ENCODE data around the gene PEX14.

Gene PEX14

DNA sequence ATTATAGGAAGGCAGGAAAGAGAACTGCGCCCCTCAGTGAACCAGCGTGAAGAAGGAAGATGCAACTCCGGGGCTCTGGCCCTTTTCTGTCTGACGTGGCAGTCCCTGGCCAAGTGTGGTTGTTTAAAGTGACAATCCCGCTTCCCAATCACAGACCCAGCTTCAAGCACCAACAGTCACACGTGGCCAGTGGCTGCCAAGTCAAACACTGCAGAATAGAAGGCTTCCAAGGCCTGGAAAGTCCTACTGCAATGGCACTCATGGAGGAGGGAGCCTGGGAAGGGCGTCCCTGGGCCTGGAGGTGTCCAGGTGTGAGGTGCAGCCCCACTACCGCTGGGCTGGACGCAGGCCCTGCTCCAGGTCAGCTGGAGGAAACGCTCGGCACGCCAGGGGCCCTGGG lies 177.9 kb downstream of the PEX14 start:
- H3K4me3 ChIP-seq (ENCODE audit: low read depth, low read length): no peak overlapping the region
- TF ChIP-seq, protein P1, sequence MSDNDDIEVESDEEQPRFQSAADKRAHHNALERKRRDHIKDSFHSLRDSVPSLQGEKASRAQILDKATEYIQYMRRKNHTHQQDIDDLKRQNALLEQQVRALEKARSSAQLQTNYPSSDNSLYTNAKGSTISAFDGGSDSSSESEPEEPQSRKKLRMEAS (IDR thresholded peaks at IDR 0.05; ENCODE audit: low read depth, low read length): no peak
- TF ChIP-seq MYC (IDR thresholded peaks at IDR 0.05; ENCODE audit: low read depth, low read length): no peak
- TF ChIP-seq POLR2A (IDR thresholded peaks at IDR 0.05; ENCODE audit: extremely low read depth, insufficient read length): no peak
- TF ChIP-seq, protein P2, sequence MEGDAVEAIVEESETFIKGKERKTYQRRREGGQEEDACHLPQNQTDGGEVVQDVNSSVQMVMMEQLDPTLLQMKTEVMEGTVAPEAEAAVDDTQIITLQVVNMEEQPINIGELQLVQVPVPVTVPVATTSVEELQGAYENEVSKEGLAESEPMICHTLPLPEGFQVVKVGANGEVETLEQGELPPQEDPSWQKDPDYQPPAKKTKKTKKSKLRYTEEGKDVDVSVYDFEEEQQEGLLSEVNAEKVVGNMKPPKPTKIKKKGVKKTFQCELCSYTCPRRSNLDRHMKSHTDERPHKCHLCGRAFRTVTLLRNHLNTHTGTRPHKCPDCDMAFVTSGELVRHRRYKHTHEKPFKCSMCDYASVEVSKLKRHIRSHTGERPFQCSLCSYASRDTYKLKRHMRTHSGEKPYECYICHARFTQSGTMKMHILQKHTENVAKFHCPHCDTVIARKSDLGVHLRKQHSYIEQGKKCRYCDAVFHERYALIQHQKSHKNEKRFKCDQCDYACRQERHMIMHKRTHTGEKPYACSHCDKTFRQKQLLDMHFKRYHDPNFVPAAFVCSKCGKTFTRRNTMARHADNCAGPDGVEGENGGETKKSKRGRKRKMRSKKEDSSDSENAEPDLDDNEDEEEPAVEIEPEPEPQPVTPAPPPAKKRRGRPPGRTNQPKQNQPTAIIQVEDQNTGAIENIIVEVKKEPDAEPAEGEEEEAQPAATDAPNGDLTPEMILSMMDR (IDR thresholded peaks at IDR 0.05; ENCODE audit: low read depth, low read length): no peak
- no peak for DNase-seq (ENCODE audit: low read depth)

DNA sequence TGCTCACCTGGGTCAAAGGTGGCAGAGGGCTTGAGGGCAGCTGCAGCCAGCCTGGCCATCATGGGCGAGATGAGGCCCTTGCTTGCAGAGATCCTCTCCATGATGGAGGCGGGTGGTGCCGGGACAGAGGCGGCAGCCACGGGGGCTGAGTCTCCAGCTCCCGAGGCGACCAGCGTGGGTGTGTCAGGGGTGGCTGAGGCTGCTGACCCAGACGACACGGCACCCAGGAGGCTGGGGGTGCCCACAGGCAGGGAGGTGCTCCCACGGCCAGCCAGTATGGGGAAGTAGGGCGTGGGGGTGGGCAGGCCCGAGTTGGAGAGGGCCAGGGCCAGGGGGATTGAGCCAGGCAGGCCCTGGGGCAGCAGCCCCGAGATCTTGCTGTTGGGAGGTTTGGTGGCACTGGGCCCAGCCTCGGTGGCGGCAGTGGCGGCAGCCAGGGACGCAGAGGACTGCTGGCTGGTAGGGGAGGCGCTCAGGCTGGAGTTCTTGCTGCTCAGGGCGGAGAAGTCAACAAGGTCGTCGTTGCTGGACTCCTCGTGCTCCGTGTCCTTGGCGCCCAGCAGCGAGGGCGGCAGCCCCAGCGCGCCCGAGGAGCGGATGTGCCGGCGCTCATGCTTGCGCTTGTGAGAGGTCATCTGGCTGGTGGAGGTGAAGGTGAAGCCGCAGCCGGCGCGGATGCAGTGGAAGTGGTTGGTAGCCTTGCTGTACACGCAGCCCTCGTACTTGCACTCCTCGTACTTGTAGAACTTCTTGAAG lies 178.8 kb downstream of the PEX14 start:
- no peak overlapping the region for H3K4me3 ChIP-seq (ENCODE audit: low read depth, low read length)
- DNase-seq (ENCODE audit: low read depth): no peak
- TF ChIP-seq, protein P2 (IDR thresholded peaks at IDR 0.05; ENCODE audit: low read depth, low read length): no peak
- TF ChIP-seq POLR2A (IDR thresholded peaks at IDR 0.05; ENCODE audit: extremely low read depth, insufficient read length) (no peak), MYC (IDR thresholded peaks at IDR 0.05; ENCODE audit: low read depth, low read length) (no peak)
- TF ChIP-seq, protein P1 (IDR thresholded peaks at IDR 0.05; ENCODE audit: low read depth, low read length): no peak

DNA sequence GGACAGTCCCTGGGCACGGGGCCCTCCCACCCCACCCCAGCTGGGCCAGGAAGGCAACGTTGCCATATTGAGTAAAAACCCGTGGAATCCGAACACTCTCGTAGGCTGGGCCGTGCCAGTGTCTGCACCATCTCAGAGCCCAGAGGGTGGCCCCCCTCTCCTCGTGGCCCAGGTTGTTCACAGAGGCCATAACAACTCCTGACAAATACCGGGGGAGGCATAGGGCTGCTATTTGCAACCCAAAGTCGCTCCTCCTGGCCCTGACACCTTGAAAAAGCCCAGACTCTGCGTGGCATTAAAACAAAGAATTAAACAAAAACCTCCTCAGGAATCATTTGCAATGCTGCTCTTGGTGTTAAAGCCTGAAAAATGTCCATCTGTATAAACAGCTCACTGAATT lies 180.3 kb downstream of the PEX14 start:
- DNase-seq (ENCODE audit: low read depth): no peak
- TF ChIP-seq POLR2A (IDR thresholded peaks at IDR 0.05; ENCODE audit: extremely low read depth, insufficient read length): no peak
- TF ChIP-seq, protein P2 (IDR thresholded peaks at IDR 0.05; ENCODE audit: low read depth, low read length): no peak
- TF ChIP-seq, protein P1 (IDR thresholded peaks at IDR 0.05; ENCODE audit: low read depth, low read length): no peak
- TF ChIP-seq MYC (IDR thresholded peaks at IDR 0.05; ENCODE audit: low read depth, low read length): no peak
- no peak overlapping the region for H3K4me3 ChIP-seq (ENCODE audit: low read depth, low read length)

DNA sequence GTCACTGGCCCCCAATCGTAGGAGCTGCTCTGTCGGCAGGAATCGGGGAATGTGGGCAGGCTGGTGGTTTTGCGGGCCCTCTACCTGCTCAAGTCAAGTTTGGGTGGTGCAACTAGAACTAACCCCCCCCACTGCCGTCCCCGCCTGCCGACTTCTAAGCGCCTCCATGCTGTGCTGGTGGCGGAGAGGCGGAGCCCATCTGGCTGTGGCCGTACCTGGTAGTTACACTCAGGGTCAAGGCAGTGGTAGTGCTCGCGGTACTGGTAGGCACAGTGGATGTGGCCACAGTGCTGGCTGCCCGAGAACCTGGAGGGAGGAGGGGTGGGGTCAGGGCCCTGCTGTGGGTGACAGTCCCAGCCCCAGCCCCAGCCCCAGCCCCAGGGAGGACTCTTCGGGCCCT lies 181.7 kb downstream of the PEX14 start:
- no peak for DNase-seq (ENCODE audit: low read depth)
- no peak overlapping the region for H3K4me3 ChIP-seq (ENCODE audit: low read depth, low read length)
- TF ChIP-seq, protein P1 (IDR thresholded peaks at IDR 0.05; ENCODE audit: low read depth, low read length): no peak
- TF ChIP-seq, protein P2 (IDR thresholded peaks at IDR 0.05; ENCODE audit: low read depth, low read length): no peak
- TF ChIP-seq MYC (IDR thresholded peaks at IDR 0.05; ENCODE audit: low read depth, low read length) (no peak), POLR2A (IDR thresholded peaks at IDR 0.05; ENCODE audit: extremely low read depth, insufficient read length) (no peak)

DNA sequence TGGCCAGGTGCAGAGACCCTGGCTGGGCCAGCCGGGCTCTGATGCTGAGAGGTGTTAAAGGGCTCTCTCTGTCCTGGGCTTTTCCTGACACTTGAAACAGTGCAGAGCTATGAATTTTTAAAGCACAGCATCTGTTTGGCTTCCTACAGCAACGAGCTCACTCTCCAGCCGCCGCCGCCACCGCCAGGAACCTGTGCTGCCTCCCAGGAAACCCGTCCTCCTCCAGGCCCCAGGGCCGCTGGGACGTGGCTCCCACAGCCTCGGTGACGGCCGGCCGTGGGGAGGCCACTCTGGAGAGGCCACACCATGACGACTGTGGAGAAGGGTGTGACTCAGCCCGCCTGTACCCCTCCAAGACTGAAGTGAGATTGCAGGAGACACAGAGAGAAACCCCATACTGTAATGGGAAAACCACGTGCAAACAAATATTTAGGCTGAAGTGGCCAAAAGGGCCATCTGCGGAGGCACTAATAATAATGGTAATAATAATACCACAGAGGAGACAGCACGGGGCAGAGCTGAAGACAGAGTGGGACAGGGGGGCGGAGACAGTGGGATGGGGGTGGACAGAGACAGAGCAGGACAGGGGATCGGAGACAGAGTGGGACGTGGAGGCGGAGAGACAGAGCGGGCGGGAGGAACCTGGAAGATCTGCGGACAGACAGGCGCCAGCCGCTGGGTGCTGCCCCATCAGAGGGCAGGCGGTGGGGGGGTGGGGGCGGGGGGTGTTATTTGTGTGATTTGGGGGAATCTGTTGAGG lies 182.5 kb downstream of the PEX14 start:
- no peak overlapping the region for H3K4me3 ChIP-seq (ENCODE audit: low read depth, low read length)
- no peak for DNase-seq (ENCODE audit: low read depth)
- TF ChIP-seq, protein P2 (IDR thresholded peaks at IDR 0.05; ENCODE audit: low read depth, low read length): no peak
- TF ChIP-seq POLR2A (IDR thresholded peaks at IDR 0.05; ENCODE audit: extremely low read depth, insufficient read length): no peak
- no peak for TF ChIP-seq MYC (IDR thresholded peaks at IDR 0.05; ENCODE audit: low read depth, low read length)
- TF ChIP-seq, protein P1 (IDR thresholded peaks at IDR 0.05; ENCODE audit: low read depth, low read length): no peak
